Heart left ventricle (tissue), 13 donors: ENCODE results near the gene BHLHA15.

Experiments used
- POLR2A ChIP-seq, 2 donors: fragments of 450-650 bp; IDR thresholded peaks; one replicate each; pipeline ENCODE4 v1.6.1; 2017; ENCODE audit warnings: antibody characterized with exemption in 2 of 2, mild to moderate bottlenecking in 2 of 2, moderate library complexity in 2 of 2
- TF ChIP-seq, protein P1 (sequence below), 12 donors: fragments of 200-600 bp; sonication (generic) in 4 of 12; IDR thresholded peaks; one replicate each; pipeline versions ENCODE4 v1.5.0 to v1.8.0; 2018 to 2022; ENCODE audit warnings: antibody characterized with exemption in 12 of 12, mild to moderate bottlenecking in 5 of 12
- donor health status: ischemic (EF 13 %, LVEDD 7.1; RV severe dilation, severe dysfunction).
- donor health status: DM: no; HTN: yes; CAD: no.
- donor health status: DM: no; HTN: no; CAD: no.
- donor health status: ischemic (EF 25% LVEDD 6.9; RV normal size, moderate dysfunction).
- donor health status: ischemic (EF 25% LVEDD 5.7; RV mildly dilated, moderate dysfunction).
- donor health status: ischemic (EF 35%, LVEDD 5.7; RV mildly dilated, moderate dysfunction).
- donor health status: nonischemic (EF 11% LVEDD 7.7; RV severe dilation, severe dysfunction).
- donor health status: DM: yes; HTN: yes; CAD: no.
- donor health status: PGD.
- donor health status: ischemic (EF 29% LVEDD 5.4; RV normal size, mild dysfunction).
- donor health status: nonischemic (EF 23%, LVEDD 6.1; RV moderate dilation, normal function).

DNA sequence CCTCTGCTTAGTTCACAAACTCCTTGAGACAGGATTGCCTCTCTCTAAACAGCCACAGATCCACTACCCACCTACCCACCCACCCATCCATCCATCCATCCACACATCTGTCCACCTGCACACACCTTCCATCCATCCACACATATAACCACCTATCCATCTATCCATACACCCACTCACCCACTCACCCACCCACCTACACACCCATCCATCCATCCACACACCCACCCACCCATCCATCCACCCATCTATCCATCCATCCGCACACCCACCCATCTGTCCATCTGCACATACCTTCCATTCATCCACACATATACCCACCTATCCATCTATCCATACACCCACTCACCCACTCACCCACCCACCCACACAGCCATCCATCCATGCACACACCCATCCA is 31.1 kb downstream of the BHLHA15 start:
- TF ChIP-seq, protein P1, sequence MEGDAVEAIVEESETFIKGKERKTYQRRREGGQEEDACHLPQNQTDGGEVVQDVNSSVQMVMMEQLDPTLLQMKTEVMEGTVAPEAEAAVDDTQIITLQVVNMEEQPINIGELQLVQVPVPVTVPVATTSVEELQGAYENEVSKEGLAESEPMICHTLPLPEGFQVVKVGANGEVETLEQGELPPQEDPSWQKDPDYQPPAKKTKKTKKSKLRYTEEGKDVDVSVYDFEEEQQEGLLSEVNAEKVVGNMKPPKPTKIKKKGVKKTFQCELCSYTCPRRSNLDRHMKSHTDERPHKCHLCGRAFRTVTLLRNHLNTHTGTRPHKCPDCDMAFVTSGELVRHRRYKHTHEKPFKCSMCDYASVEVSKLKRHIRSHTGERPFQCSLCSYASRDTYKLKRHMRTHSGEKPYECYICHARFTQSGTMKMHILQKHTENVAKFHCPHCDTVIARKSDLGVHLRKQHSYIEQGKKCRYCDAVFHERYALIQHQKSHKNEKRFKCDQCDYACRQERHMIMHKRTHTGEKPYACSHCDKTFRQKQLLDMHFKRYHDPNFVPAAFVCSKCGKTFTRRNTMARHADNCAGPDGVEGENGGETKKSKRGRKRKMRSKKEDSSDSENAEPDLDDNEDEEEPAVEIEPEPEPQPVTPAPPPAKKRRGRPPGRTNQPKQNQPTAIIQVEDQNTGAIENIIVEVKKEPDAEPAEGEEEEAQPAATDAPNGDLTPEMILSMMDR (IDR thresholded peaks at IDR 0.05): no peak
- no peak for TF ChIP-seq POLR2A (IDR thresholded peaks at IDR 0.05)
